ACHN (cell line): ENCODE measurements around the gene PITX2.

Experiments
- DNase-seq: peaks from one replicate; pipeline ENCODE4 v3.0.0-alpha.2; 2015
- in situ Hi-C: cut with HindIII; loops from 2 replicates; pipeline ENCODE4 v1.10.0; 2017; ENCODE audit warnings: low sequenced_read_pairs, low pct_ligation_motif_present, low pct_unique_long_range_greater_than_20kb

PITX2 gene

DNA sequence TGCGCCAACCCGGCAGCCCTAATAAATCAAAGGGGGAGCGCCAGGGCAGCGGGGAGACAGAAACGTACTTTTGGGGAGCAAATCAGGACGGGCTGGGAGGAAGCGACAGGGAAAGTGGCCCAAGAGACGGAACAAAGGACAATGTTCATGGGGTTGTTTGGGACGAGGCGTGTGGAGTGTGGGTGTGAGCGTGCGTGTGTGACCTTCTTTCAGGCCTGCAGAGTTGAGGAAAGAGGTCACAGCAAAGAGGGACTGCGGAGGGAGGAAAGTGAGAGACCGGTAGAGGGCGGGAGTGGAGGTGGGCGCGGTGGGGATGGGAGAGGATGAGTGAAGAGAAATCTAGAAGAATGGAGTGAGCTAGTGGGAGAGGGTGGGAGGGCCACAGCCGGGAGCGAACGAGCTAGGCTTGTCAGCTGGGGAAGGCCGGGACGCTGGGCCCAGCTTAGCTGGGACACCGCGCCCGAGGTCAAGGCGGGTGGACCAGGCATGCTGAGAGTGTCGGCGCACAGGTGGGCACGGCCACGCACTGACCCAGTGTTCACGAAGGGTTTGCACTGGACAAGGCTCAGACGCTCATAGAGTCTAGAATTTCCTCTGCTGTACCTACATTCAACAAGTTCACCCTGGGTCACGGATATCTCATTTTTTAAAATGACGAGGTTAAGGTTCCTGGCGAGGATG, 14.7 kb upstream of the PITX2 start:
- in situ Hi-C loops: no loop called here
- peak; percentile 45 for DNase-seq

DNA sequence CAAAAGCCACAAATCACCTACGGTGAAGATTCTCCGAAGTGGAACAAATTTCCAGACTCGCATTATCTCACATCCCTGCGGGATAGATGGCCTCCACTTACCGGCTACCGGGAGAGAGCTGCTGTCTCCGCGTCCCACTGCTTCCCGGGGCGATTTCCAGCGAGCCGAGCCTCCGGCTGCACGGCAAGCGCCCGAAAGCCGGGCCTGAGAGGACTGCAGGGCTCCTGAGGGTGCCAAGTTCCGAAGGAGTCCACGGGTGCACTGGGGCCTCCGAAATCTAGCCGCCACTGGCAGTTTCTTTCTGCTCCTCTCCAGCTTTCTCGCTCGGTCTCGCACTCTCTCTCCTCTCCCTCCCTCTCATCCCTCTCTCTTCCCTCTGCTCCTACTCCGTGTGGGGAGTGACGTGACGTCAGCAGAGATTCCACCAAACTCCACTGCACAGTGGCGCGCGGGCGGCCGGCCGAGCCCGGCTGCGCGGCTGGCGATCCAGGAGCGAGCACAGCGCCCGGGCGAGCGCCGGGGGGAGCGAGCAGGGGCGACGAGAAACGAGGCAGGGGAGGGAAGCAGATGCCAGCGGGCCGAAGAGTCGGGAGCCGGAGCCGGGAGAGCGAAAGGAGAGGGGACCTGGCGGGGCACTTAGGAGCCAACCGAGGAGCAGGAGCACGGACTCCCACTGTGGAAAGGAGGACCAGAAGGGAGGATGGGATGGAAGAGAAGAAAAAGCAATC, 14.0 kb upstream of the PITX2 start:
- in situ Hi-C loops: no loop called here

DNA sequence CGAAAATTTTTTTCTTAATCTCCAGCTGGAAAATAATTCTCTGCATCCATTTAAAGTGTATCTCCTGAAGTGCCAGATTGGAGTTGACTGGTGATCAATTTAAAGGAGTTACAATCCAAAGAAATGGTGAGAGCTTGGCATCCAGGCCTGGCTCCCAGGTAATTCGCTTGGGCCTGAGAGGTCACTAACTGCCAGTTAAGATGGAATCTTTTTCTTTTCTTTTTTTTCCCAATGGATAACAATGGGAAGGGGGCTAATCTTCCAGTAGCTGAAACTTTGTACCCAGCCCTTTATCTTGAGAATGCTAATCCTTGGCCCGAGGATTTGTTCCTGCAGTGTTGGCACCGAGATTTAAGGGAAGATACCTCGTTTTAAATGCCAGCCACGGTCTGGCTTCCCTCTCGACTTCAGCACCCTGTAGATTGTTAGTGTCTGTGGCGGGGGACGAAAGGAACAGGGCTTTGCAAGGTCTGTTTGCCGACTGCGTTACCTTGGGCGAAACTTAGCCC, 13.3 kb upstream of the PITX2 start:
- DNase-seq: peak; percentile 43
- in situ Hi-C loops: no loop called here

More for the DNA sequence above, 14.0 kb upstream of the PITX2 start:
- DNase-seq: peak; percentile 86

DNA sequence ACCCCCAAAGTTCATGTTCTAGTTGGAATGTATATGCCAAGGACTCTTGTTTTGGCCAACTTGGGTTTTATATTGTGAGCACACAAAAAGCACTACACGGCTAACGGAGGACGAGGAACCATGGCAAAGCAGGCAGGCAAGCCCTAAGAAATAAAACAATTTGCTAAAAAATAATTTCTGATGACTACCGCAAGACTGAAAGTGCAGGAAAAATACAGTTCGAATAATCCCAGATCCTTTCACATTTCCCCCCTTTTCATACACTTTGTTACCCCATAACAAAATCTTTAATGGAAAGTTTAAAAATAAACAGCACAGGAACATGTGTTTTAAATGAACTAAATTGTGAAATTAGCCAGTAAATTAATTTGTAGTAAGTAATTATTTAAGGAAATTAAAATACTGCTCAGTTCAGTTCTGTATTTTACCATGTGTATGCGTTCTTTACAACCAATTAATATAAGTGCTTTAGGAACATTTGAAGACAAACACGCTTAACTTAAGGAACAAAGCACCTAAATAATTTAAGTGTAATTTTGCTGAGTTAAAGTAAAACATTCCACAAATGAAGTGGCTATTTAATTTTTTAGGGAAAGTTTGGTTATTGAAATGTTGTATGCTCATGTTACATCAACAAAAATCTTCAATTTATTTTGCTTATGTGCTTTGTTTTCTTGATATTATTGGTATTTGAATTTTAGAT, 12.4 kb upstream of the PITX2 start:
- DNase-seq: no peak
- in situ Hi-C loops: no loop called here

DNA sequence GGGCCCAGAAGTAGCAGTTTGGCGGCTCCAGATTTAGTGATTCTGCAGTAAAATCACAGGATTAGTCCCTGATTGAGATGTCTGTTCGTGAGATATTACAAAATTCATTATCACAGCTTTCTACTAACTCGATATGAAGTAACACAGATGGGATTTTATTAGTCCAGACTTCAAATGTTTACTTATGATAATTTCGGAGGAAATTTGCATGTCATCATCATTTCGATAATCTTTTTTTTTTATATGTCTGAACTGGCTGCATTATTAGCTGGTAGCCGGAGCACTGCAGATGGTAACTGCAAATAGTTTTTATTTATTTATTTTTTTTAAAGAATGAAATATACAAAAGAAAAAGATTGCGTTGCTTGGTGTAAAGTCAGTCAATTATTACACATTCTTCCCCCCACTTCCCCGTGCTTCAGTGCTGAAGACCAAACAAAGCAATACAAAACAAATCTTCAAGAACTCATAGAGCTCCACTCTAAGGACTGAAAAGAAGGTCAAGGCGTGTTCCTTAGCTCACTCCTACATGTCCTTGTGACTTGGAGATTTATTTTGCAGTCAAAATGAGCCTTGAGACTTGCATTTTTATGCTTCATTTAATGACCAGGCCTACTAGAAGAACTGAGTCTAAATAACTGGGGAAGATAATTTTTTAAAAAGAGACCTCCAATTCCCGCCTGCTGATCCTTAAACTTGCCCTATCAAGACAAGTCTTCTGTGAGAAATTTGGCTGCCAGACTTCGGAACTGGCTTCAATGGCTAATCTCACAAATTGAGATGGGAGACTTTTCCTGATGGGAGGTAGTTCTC, 11.7 kb upstream of the PITX2 start:
- DNase-seq: no peak
- in situ Hi-C loops: no loop called here

DNA sequence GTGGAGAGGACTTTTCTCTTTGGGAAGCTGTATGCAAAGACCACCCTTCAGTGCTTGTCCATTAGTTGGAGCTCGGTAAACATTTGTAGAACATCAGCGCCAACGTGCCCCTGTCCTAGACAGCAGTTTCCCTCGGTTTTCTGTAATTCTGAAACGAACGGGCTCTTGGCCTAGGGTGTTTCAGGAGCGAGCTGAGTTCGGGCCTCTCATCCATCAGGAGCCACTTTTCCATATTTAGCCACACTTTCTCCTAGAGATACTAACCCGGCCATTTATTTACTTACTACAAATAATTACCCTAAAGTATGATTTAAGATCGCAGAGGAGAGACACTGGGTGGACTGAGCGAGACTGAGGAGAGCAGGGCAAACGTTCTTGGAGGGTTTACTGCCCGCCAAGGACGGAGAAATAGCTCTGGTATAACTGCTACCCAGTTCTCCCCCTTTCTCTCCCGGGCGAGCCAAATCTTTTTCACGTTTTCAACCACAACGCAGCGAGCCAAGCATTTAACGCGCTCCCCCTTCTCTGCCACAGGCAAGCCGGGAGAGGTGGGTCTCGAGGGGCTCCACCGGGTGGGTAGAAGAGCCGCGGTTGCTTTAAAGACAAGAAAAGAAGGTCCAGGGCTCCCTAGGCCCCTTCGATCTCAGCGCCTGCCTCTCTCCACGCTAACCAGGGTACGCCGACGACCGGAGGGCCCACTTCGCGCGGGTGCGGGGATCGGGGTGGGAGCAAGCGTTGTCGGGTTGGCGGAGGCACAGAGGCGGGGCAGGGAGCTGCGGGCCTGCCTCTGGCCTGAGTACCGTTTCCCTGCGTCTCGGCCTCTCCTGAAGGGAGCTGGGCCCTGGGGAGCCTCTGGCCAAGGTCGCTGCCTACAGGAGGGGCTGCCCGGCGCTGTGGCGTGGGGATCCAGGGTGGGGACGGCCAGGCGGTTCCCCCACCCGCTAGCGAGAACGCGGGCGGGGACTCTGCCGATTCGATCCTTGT, 10.8 kb upstream of the PITX2 start:
- DNase-seq: no peak
- in situ Hi-C loops: no loop called here

DNA sequence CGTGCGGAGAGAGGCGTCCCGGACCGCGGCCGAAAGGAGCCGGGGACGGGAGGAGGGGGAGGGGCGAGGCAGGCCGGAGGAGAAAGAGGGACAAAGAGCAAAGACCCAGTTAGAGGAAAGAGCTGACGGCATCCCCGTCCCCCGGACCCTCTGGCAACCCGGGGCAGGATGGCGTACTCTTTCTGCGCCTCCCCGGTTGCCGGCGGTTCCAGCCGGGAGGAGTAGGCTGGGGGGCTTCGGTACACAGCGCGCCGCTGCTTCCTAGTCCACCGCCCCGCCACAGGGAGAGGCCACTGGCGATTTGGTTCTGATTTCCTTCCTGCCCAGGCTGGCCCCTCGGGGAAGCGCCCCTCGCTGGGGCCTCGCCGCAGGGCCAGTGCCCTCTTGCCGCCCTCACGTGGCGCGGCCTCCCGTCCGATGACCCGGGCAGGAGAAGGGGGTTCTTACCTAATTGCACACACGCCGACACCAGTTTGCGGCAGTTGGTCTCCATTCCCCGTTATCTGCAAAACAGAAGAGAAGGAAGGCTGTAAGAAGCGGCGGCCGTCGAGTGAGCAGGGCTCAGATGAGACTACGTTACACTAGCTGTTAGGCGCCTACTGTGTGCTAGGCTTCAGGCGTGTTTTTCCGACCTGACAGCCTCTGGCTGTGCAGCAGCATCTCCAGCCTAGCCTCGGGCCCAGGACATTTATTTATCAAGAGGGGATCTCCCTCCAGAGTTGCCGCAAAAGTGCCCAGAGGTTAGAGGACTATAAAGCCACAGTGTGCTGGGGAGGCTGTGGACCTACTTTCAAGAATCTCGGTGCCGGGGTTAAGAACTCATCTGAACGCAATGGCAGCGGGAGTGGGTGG, 9.9 kb upstream of the PITX2 start:
- in situ Hi-C loops: no loop called here

DNA sequence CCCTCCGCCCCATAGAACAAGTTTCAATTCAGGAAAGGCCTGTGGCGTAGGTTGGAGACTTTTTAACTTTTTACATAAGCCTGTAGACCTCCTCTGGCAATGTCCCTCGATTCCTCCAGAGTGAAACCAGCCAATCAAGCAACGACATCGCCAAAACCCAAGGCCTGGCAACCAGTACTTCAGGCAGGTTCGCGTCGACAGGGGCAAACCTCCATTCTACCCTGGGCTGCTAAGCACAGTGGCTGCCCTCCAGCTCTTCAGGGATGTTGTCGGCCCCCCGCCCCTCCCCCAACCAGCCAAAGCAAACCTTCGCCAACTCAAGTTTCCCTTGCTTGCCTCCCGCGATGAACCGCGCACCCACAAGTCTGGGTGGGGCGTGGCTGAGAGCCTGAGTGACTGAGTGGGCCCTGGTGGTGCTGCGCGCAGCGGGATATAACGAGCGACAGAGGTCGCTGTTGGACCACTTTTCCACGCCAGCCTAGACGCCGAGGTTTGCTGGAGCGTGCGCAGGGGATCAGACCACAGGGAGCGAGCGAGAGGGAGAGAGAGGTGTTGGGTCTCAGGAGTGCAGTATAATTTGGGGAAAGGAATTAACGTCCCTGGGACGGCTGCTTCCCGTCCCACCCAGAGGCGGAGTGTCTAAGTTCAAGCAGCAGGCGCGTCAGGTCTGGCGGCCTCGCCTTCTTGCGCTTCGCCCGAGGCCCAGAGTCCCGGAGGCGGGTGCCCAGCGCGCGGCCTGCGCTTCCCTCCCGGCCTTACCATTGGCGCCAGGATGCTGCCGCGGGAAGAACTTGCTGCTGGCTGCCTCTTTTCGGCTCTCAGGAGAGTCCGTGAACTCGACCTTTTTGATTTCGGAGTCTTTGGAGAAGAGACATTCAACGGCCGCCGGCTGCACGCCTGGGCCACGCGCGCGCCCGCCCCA, 9.0 kb upstream of the PITX2 start:
- in situ Hi-C loops: no loop called here
- no peak for DNase-seq

More for the DNA sequence above, 9.9 kb upstream of the PITX2 start:
- DNase-seq: no peak

DNA sequence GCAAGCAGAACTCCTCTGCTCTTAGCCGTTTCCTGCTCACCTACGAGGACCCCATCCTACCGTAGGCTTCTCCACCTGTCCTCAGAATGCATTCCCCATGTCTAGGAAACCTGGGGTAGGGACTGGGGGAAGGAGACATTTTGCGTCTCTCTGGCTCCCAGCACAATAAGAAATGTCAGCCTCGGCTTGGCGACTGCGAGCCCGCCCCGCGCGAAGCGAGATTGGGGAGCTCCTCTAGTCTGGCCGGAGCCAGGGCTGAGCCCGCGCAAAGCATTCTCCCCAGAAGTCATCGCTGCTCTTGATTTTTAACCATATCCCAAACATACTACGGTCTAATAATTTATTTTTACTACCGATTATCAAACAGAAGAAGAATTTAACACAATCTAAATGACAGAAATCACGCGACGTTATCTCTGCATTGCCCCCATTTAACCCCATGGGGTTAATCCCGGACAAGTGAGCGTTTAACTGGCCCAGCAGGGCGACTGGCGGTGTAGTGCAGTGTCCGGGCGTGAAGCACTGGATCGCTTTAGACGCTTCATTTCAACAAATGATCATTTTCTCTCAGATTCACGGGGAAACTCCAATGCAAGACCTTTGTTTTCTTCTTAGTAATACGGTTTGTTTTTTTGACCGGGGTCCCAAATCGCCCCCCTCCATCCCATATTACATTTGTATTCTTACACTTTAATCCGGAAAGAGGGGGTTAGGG, 8.0 kb upstream of the PITX2 start:
- in situ Hi-C loops: no loop called here
- no peak for DNase-seq

DNA sequence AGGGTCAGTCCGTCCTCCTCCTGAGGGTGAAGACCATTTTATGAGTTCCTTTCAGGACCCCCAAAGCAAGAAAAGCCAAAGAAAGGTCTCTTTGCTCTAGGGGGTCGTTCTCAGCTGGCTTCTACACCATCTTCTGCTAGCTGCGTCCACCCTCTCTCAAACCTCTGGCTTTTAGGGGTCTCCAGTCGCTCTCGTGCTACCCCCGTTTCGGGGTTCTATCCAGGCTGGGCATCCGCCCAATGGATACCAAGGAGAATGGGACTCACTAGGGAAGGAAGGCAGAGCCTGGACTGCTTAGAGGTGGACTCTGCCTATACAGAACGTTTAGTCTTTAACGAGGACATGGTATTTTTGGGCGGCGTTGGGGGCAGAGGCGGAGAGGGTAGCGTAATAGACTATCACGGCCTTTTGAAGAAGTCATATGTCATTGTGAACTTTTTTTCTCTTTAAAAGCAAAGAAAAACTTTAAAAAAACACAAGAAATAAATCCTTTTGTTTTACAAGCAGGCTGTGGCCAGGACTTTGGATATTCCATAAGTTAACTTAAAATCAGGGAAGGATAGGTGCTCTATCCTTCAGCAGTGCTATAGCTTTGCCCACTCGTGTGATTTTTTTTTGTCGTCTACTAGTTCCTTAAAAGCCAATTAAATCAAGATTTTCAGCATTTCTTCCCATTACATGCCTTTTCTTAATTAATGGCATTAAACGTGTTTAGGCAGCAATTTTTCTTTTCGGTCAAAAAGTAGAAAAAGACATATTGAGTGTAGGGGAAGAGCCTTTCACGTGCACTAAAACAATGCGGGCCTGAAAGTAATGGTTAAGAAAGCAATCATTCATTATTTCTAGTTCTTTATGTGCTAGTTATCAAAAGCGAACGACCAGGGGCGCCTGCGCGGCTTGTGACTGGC, 7.2 kb upstream of the PITX2 start:
- in situ Hi-C loops: no loop called here
- DNase-seq: no peak

DNA sequence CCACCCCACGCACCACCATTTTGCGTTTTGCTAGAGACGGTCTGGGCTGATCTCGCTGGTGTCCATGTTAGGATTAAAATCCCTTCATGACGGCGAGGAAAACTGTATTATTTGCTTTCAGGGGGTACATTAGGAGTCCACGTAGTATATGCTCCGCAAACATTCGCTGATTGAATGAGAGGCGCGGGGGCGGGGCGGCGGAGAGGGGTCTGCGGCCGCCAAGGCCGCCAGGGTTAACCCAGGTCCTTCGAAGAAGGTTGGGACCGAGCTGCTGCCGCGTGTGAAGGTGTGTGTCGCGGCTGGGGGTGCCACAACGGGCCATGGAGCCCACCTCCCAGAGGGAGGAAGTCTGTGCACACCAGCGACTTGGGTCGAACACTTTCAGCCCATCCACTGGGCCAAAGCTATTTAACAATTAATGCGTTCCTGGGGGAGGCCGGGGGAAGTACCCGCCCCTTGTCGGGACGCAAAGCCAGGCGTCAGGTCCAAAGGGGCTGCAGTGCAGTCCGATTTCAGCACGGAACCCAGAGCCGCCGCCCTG, 6.4 kb upstream of the PITX2 start:
- DNase-seq: no peak
- in situ Hi-C loops: no loop called here

DNA sequence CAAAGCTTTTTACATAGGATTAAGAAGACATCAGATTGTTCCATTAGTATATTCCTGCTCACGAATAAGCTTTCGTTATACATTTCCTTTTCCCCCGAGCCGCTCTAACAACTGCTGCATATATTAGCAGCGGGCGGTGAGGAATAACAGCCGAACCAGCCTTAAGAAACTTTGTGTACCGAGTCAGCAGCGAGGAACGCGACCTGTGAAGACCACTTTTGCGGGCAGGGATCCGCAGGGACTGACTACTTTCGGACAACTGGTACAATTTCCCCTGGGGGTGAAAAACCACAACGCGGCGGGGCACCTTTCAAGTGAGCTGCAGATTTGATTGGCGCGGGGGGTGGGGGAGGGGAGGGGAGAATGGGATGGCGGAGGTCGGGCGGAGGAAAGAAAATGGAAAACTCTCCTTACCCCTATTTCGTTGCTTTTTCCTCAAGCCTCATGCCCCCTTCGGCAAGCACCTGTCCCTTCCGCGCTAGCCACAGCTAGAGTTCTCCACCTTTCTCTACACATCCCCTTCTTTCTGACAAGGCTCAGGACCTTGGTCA, 5.9 kb upstream of the PITX2 start:
- no peak for DNase-seq
- in situ Hi-C loops: no loop called here

DNA sequence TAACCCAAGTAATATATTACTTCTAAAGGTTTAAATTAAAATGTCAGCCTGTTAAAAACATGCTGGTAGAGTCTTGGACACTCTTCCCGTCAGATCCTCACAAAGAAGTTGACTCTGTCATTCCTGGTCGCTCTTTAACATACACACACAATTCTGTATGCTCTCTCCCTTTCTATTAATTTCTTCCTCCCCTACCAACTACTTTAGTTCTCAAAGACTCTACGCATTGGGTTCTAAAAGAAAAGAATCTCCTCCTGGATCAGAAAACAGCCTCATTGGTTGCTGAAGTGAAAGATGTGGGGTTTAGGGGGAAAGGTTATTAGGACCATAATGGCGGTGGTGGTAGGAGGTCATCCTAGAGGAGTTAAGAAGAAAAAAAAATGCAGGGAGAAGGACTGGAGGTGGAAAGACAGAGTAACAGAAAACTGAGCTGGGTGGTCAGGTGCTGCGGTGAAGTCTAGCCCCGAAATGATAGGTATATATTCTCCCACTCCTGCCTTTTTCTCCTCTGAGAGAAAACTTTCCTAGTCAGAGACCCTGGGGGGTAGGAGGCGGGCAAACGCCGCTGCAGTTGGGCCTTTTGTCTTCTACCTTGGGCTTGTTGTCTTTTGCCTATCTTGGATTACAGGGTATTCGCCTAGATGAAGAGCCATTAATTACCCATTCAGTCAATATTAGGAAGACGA, 5.2 kb upstream of the PITX2 start:
- in situ Hi-C loops: no loop called here
- no peak for DNase-seq
